HG03066 (cell line): Measurements from ENCODE around the gene P2RY6.
"Not testable (repeated sequence)": the region's sequence is repeated elsewhere in the genome, so short reads cannot be mapped to it uniquely, and the experiment has no call there.

ENCODE experiments used
- ATAC-seq: cut with Tn5 transposase; IDR thresholded peaks from one replicate; pipeline ENCODE4 v1.9.1; 2021; ENCODE audit warnings: low read depth; ENCODE audit not compliant: unreplicated experiment

The P2RY6 gene, protein sequence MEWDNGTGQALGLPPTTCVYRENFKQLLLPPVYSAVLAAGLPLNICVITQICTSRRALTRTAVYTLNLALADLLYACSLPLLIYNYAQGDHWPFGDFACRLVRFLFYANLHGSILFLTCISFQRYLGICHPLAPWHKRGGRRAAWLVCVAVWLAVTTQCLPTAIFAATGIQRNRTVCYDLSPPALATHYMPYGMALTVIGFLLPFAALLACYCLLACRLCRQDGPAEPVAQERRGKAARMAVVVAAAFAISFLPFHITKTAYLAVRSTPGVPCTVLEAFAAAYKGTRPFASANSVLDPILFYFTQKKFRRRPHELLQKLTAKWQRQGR

DNA sequence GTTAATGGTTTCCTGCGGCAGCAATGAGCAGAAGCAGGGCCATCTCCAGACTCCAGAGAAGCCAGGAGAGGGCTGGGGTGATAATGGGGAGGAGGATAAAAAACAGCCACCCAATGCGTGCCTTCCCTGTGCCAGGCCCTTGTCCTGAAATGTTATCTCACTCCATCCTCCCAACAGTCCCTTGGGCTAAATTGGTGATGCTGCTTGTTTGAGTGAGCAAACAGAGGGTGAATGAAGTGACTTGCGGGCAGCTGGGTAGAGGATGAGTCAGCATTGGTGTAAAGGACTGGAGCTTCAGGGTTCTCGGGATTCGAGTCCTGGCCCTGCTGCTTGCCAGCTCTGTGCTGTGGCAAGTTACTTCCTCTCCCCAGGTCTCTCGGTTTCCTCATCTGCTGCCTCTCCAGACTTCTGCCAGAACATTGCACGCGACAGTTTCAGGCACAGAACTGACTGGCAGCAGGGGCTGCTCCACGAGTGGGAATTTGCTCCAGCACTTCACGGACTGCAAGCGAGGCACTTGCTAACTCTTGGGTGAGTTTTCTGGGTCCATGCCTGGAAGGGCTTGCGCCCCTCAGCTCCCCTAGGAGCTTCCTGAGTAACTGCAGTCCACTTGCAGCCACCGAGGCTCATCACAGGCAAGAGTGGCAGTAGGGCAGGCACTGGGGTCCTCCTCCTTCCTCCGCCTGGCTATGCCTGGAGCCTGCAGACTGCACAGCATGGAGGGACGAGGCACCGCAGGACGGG lies at the start of gene P2RY6:
Gene P2RY6 (plus strand): TSS at position 403 of the 744 bp plus-strand sequence. CDS start 24,181 bp downstream, outside the sequence.
- ATAC-seq: no peak

DNA sequence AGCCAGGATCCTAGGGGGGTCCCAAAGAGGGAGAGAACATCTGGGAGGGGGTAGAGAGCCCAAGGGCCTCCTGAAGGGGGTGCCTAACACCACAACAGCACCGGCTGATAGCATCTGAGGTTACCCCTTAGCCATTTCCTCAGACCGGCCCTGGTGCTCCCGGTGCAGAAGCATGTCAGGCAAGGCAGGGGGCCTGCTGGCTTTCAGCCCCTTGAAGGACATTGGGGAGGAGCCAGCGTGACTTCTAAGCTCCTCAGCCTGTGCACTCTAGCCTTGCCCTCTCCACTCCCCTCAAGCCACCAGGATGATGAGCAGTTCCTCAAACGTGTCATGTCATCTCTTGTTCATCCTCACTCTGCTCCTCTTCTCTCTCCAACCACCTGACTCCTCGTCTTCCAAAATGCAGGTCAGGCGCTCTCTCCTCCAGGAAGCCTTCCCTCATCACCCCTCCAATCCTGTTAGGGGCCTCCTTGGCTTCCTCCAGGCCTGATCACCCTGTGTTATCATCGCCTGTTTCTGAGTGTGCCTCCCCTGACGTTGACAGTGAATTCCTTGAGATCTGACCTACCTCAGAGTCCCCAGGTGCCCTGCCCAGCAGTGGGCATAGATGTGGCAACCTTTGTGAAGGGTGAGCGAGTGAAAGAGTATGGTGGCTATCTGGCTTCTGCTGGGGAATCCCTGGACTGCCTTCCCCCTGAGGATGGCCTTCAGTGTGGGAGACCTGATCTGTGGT lies 48.0 kb upstream of the P2RY6 start:
- ATAC-seq: no peak

DNA sequence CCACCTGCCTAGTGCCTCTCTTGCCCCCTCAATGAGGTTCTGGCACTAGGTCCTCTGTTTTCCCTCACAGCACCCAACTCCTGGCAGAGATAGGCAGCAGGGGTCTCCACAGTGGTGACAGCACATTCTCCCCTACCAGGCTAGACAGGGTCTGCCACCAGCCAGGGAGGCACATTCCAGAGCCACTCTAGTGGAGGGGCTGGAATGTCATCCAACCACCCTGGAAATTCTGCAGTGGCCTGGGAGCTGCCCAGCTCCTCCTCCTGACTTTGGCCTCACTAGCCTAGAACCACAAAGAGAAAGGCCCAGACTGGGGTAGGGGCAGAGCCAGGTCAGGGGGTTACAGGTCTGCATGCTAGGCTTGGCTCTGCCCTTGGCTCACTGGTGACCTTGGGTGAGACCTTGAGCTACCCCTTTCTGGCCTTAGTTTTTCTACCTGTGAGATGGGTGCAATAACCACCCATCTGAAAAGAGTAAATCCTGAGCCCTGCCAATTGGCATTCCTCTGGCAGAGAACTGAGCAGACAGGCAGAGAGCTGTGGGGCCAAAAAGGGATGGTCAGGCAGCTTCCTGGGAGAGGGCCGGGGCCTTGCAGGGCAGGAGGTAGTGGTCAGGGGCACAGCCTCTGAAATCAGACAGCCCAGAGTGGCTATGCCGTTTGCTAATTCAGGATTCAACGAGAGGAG lies 47.0 kb upstream of the P2RY6 start:
- no peak for ATAC-seq

DNA sequence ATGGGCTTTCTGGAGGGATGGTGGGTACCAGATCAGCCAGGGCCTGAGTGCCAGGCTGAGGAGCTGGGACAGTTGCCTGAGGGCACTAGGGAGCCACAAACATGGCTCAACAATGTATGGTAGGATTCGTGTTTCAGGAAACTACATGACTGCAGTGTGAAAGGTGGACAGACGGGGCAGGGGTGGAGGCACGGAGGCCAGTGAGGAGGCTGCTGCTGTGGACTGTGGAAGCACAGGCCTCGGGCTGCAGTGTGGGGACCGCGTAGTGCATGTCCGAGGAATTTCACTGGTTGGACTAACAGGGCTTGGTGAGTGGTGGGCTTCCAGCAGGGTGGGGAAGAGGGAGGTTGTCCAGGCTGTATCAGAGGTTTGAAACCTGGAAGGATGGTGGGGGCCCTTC lies 46.3 kb upstream of the P2RY6 start:
- no peak for ATAC-seq

DNA sequence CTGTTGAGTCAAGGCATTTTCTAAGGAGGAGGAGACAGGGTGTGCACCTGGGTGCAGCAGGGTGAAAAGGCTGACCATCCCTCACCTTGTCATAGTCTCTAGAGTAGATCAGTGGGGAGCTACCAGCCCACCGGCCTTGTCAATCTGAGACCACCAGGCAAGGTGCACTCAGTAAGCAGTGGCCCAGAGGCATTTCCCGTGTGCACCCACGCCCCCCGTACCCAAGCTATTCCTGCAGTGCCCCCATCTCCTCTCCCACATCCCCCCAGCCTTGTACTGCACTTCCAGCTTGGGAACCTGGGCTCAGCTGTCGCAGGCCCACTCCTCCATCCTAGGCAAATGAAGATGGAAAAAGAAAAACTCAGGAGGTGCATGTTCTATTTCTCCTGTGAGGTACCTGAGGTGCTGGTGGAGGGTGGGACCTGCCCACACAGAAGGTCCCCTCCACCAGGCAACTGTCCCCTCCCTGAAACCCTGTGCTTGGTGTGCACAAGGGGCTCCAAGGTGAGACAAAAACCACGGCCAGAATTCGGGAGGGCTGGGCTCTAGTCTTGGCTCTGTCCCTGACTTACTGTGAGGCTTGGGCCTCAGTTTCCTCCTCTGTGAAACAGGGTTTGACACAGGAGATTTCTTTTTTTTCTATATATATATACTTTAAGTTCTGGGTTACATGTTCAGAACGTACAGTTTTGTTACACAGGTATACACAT lies 45.7 kb upstream of the P2RY6 start:
- ATAC-seq: no peak

DNA sequence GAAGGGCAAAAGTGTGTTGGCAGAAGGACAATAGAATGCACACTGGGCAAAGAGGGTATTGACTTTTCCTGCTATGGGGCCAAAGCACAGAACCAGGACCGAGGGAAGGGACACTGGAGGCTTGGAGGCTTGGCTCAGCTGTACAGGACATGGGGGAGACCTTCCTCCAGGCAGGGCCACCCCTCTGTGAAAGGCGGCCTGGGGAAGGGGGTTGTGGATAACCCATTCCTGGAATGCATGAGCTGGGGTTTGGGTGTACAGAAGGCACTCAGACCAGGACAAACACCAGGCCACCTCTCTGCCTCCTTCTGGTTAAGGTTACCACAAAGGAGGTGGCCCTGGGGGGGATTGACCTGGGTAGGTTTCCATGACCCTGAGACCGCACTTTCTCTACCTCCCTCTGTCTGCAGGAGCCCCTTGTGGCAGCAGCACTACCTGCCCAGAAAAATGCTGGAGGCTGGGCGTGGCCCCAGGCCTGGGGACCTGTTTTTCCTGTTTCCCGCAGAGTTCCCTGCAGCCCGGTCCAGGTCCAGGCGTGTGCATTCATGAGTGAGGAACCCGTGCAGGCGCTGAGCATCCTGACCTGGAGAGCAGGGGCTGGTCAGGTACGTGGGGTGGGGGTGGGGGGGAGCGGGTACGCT lies 44.4 kb upstream of the P2RY6 start:
- no peak for ATAC-seq

DNA sequence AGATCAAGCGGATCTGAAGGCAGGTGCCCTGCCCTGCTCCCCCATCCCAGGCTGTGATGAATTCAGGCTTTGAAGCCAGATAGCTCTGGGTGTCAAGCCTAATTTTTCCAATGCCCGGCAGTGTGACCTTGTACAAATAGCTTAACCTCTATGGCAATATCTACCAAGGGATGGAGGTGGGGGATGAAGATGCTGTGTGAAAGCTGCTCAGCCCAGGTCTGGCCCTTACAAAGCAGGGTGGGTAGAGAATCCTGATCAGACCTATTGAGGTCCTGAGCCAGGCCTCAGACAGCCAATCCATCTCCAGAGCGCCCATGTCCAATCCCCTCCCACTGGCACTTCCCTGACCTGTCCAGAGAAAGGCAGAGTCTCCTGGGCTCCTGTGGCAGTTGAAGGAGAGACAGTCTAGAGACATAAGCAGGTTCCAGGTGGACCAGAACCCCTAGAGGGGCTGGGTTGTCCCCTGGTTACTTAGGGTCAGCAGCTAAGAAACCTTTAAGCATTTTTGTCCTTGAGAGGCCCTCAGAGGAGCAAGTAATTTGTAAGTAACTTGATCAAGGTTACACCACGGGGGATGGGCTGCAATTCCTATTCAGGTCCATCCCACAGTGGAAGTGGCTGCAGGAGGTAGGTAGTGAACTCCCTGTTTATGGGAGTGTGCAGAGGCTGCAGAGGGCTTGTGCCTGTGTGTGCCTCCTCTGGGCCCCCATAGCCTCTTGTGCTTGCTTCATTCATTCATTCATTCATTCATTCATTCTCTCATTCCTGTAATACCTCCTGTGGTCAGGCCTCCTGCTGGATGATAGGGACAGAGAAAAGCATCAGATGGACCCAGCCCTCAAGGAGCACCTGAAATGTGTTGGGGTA lies 43.6 kb upstream of the P2RY6 start:
- no peak for ATAC-seq

DNA sequence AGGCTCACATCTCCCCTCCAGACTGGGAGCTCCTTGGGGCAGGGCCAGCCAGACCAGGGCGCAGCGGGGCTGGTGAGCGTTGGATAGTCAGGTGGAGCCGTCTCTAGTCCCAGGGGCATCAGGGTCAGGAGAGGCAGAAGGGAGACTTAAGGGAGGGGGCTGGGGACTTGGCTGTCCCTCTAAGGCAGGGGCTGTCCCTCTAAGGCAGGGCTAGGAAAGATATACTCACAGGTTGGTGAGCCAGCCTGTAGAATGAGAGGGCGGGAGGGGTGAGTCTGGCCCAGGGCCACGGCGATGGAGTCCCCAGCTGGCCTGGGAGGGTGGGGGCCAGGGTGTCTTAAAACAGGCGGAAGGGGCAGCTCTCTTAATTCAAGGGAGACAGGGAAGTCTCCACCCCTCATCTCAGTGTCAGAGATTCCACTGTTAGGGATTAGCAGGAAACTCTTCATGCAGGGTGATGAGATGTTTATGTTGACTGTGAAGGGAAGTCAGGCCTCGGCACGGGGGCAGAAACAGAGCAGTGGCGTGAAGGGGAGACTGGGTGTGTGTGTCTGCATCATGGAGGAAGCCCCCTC lies 42.7 kb upstream of the P2RY6 start:
- ATAC-seq: no peak

DNA sequence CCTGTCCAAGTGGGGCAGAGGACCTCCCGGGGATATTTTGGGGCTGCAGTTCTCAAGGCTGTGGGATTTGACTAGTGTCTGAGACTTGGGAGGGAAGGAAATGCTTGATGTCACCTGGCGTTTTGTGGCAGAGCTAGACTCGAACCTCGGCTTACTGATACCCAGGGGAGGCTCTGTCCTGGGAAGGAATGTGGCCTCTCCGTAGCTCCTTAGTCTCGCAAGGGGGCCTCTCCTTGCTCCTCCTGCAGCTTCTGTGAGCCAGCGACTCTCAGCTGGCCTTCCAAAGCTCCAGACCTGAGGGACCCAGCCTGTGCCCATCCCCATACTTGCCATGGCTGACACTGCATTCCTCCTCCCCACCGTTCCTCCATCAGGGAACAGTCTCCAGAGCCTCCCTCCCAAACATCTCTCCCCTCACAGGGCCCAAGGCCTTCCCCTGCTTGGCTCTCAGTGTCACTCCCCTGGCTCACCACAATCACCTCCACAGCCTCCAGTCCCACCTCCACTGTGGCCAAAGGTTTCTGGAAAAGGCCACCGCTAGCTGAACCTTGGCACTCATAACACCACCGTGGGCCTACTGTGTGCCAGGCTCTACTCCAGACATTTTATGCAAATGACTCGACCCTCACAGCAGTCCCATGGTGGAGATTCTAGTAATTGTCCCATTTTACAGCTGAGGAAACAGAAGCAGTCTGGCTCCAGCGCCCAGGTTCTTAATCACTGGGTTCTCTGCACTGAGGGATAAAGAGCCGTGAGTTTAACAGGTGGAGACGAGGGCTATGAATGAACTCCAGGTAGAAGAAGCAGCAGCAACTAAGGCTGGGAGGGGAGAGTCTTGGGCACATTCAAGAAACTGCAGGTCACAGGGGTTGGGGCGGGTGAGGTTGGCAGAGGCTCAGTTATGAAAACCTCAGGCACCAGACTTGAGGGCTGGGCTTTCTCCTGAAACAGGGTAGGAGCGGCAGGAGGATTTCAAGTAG lies 42.0 kb upstream of the P2RY6 start:
- ATAC-seq: no peak

DNA sequence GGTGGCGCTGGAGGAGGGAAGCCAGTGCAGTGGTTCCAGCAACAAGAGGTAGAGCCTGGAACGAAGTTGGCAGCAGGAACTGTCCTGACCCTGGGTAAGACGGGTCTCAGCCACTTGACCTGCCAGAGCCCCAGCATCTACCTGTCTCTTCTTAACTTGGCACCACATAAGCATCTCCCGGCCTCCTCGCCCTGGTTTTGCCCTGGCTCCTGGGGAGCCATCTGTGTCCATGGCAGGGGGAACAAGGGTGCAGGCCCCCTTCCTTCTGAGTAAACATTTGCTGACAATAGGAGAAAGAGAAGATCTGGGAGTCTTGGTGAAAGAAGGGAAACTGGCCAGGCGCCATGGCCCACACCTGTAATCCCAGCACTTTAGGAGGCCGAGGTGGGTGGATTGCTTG lies 41.2 kb upstream of the P2RY6 start:
- ATAC-seq: no peak

DNA sequence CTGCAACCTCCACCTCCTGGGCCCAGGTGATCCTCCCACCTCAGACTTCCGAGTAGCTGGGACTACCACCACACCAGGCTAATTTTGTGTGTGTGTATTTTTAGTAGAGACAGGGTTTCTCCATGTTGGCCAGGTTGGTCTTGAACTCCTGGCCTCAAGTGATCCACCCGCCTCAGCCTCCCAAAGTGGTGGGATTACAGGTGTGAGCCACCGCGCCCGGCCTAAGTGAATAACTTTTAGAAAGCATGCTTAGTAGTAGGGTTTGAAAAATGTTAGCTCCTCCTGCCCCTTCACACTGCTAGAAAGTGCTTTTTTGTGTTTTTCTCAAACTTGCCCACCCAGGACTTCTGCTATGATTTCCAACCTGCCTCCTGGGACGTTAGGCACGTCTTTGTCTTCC lies 39.7 kb upstream of the P2RY6 start:
- not testable (repeated sequence) for ATAC-seq

DNA sequence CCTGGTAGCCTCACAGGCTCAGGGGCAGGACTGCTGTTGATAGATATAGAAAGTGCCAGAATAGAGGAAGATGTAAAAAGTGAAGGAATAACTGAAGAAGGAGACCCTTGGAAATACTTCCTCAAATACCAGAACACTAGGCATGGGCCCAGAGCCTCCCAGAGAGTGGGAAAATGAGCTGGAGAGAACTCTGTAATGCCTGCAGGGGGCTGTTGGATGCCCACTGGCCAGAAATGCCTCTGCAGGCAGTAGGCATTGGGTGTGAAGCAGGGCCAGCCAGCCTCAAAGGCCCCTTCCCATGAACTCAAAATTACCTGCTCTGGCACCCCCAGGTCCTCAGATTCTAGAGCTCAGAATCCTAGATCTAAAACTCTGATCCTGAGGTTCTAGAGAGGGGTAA lies 38.9 kb upstream of the P2RY6 start:
- ATAC-seq: no peak

DNA sequence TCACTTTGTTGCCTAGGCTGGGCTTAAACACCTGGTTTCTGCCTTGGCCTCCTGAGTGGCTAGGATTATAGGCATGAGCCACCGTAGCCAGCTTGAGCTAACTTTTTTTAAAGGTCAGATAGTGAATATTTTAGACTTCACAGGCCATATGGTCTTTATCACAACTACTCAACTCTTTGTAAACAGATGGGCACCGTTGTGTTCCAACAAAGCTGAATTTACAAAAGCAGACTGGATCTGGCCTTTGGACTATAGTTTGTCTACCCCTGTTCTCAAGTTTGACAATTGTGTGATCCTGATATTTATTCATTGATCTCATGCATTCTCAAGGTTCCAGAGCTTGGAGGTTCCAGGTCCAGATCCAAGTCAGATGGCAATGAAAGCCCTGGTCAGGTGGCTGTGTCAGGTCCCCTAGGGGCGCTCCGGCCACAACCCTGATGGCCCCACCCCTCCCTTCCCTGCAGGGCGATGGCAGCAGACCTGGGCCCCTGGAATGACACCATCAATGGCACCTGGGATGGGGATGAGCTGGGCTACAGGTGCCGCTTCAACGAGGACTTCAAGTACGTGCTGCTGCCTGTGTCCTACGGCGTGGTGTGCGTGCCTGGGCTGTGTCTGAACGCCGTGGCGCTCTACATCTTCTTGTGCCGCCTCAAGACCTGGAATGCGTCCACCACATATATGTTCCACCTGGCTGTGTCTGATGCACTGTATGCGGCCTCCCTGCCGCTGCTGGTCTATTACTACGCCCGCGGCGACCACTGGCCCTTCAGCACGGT lies 38.3 kb upstream of the P2RY6 start:
- ATAC-seq: no peak

DNA sequence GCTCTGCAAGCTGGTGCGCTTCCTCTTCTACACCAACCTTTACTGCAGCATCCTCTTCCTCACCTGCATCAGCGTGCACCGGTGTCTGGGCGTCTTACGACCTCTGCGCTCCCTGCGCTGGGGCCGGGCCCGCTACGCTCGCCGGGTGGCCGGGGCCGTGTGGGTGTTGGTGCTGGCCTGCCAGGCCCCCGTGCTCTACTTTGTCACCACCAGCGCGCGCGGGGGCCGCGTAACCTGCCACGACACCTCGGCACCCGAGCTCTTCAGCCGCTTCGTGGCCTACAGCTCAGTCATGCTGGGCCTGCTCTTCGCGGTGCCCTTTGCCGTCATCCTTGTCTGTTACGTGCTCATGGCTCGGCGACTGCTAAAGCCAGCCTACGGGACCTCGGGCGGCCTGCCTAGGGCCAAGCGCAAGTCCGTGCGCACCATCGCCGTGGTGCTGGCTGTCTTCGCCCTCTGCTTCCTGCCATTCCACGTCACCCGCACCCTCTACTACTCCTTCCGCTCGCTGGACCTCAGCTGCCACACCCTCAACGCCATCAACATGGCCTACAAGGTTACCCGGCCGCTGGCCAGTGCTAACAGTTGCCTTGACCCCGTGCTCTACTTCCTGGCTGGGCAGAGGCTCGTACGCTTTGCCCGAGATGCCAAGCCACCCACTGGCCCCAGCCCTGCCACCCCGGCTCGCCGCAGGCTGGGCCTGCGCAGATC lies 37.5 kb upstream of the P2RY6 start:
- no peak for ATAC-seq

DNA sequence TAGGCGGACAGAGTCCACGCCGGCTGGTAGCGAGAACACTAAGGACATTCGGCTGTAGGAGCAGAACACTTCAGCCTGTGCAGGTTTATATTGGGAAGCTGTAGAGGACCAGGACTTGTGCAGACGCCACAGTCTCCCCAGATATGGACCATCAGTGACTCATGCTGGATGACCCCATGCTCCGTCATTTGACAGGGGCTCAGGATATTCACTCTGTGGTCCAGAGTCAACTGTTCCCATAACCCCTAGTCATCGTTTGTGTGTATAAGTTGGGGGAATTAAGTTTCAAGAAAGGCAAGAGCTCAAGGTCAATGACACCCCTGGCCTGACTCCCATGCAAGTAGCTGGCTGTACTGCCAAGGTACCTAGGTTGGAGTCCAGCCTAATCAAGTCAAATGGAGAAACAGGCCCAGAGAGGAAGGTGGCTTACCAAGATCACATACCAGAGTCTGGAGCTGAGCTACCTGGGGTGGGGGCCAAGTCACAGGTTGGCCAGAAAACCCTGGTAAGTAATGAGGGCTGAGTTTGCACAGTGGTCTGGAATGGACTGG lies 36.8 kb upstream of the P2RY6 start:
- ATAC-seq: no peak
